HG03342 (cell line): Measurements from ENCODE around the gene DYNLRB1.
"Not testable (repeated sequence)": the region's sequence is repeated elsewhere in the genome, so short reads cannot be mapped to it uniquely, and the experiment has no call there.

Experiments
- ATAC-seq: cut with Tn5 transposase; IDR thresholded peaks from one replicate; pipeline ENCODE4 v1.9.1; 2021; ENCODE audit warnings: mild to moderate bottlenecking, moderate library complexity; ENCODE audit not compliant: unreplicated experiment

The DYNLRB1 gene

GRCh38 chr20:34511891-34512265 lies 4.3 kb upstream of the DYNLRB1 start:
- ATAC-seq, result no peak

GRCh38 chr20:34512266-34512954 lies 3.8 kb upstream of the DYNLRB1 start:
- ATAC-seq, result no peak

DNA sequence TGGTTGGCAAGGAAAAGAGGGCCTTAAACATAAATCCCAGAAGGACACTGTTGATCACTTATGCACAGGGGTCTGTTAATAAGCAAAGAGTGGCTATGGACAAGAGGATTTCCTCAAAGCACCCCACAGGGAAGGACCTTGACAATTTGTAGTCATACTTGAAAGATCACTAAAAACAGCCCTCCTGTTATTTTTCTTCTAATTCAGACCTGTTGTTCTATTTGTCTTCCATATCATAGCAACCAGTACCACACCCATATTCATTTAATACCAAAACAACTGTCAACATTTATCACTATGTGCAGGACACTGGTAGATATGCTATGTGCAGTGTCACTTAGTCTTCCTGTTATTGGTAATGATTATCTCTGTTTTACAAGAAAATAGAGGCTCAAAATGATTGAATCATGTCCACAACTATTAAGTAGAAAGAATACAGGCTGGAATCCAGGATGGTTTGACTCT lies 3.2 kb upstream of the DYNLRB1 start:
- no peak for ATAC-seq

- not testable (repeated sequence) for ATAC-seq
These were observed 2.2 kb upstream of the DYNLRB1 start for GRCh38 chr20:34514034-34514433.

DNA sequence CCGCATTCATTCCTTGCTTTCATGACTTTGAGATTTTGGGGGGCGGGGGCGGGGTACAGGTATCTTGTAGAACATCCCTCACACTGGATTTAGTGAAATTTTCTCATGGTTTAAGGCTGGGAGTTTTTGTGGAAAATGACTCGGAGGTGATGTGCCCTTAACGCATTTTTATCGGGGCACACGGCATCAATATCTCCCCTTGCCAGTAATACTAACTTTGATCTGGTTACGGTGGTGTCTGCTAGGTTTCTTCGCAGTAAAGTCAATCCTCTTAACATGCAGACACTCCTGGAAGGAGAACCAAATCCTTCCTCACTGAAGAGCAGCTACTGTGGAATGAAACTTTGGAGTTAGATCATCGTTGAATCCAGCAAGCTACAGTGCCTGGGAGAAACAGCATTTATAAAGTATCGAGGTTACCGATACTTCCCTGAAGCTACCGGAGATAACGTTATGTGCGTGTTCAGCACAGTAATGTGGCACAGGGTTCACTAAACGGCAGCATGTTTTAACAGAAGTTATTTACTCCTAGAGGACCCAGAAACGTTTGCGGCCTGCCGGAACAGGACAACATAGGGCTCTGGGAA lies 1.2 kb upstream of the DYNLRB1 start:
- no peak for ATAC-seq

GRCh38 chr20:34515484-34516246 lies 557 bp upstream of the DYNLRB1 start:
- ATAC-seq, result peak; percentile 49

DNA sequence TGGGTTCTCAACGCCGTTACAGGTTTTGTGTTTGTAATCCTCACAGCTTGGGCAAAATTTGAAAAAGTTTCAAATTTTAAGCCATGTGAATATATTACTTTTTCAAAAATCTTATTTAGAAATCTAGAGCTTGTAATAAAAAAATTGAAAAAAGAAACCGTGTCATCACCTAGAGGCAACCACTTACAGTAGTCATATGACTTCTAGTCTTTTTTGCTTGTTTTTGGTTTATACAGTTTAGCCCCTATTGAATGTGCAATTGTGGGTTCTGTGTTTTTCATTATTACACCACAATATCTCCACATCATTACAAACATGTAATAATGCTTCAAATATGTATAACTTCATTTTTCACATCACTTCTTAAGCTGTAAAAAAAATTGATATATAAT lies 888 bp downstream of the DYNLRB1 start:
- ATAC-seq, result no peak

DNA sequence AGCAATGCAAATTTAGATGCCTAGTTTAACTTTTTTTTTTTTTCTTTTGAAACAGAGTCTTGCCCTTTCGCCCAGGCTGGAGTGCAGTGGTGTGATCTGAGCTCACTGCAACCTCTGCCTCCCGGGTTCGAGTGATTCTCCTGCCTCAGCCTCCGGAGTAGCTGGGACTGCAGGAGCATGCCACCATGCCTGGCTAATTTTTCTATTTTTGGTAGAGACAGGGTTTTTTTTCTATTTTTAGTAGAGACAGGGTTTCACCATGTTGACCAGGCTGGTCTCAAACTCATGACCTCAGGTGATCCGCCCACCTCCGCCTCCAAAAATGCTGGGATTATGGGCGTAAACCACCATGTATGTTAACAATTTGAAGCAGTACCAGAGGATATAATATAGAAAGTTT lies 2.6 kb downstream of the DYNLRB1 start:
- ATAC-seq, result not testable (repeated sequence)

DNA sequence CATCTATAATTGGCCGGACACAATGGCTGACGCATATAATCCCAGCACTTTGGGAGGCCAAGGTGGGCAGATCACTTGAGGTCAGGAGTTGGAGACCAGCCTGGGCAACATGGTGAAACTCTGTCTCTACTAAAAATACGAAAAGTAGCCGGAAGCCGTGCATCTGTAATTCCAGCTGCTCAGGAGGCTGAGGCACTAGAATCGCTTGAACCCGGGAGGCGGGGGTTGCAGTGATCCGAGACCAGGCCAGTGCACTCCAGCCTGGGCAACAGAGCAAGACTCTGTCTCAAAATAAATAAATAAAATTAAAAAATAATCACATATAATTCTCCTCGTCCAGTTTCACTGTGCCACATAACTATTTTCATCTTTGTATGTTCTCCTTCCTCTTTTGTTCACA lies 3.6 kb downstream of the DYNLRB1 start:
- ATAC-seq, result not testable (repeated sequence)

GRCh38 chr20:34522969-34523871 lies 7.0 kb downstream of the DYNLRB1 start:
- ATAC-seq, result no peak

GRCh38 chr20:34524426-34524825 lies 8.2 kb downstream of the DYNLRB1 start:
- no peak for ATAC-seq

- ATAC-seq, result no peak
These were observed 9.1 kb downstream of the DYNLRB1 start for GRCh38 chr20:34525342-34525708.

GRCh38 chr20:34525709-34526416 lies 9.6 kb downstream of the DYNLRB1 start:
- no peak for ATAC-seq

DNA sequence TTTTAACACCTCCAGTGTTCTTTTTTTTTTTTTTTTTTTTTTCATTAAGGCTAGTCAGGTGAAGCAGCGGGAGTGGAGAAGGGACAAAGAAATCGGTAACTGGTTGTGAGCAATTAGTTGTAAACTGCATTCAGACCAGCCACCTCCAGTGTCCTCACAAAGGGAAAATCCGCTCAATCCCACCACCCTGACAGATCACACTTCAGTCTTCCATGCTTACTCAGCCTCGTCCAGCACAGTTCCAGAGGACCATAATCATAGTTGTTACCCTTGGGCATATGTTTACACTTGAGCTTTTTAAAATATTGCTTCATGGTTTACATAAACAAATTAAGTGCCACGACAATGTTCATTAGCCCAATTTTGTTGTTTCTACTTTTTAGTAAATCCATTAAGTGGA lies 10.2 kb downstream of the DYNLRB1 start:
- no peak for ATAC-seq

- ATAC-seq, result no peak
These were observed 10.8 kb downstream of the DYNLRB1 start for GRCh38 chr20:34527016-34527415.

GRCh38 chr20:34528921-34529297 lies 12.7 kb downstream of the DYNLRB1 start:
- ATAC-seq, result no peak

DNA sequence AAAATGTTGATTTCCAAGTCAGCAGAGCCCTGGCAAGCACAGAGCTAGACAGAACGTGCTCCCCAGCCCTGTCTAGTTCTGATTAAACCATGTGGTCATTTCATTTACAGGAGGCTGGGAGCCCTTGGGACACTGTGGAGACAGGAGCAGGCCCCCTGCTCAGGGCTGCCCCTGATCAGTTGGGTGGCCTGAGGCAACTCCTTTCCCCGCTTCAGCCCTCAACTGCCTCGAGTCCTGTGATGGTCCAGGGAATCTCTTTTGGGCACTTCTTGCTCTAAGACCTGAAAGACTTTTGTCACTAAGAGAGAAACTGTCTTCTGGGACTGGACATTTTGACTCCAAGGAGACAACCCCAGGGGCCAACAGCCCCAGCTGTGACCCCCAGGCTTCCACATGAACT lies 13.5 kb downstream of the DYNLRB1 start:
- no peak for ATAC-seq

GRCh38 chr20:34530342-34530741 lies 14.1 kb downstream of the DYNLRB1 start:
- ATAC-seq, result no peak

GRCh38 chr20:34531608-34532265 lies 15.5 kb downstream of the DYNLRB1 start:
- ATAC-seq, result no peak

DNA sequence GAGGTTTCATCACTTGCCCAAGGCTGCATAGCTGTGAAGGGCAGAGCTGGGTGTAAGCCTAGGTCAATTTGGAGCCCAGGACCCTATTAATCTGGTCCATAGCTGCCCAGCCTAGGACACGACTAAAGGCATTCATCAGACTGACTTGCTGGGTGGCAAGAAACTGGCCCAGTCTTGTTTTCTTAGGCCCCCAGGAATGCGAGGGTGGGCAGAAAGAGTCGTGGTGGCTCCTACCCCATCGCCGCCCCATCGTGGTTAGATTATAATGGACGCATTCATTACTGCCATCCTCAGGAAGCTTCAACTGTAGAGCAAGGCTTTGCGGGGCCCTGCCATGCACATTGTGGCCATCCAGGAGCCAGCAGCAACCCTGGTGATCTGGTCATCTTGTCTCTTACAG lies 16.1 kb downstream of the DYNLRB1 start:
- no peak for ATAC-seq
